Fibroblast of lung (primary cell): ENCODE data around the gene ANKRD24.

Experiments
- CTCF ChIP-seq, 2 donors: IDR thresholded peaks in 1 of 2; conservative IDR thresholded peaks in 1 of 2; 1 replicate in 1 of 2; 2 replicates in 1 of 2; pipeline ENCODE4 v1.5.1; 2011 to 2012; ENCODE audit warnings: low read length in 2 of 2, control low read depth in 1 of 2, inconsistent platforms in 1 of 2, low read depth in 1 of 2, mild to moderate bottlenecking in 1 of 2
- EZH2 ChIP-seq: IDR thresholded peaks from 2 replicates; pipeline ENCODE4 v1.5.1; 2012; ENCODE audit warnings: low read length, control low read depth, mild to moderate bottlenecking; ENCODE audit errors: missing control alignments

- no peak for TF ChIP-seq CTCF (conservative IDR thresholded peaks at IDR 0.05 in 1 of 2, IDR thresholded peaks at IDR 0.05 in 1 of 2; ENCODE audit: low read depth in 1 of 2, low read length in 2 of 2)
- TF ChIP-seq EZH2: no peak
Measured at GRCh38 chr19:4136680-4137088, 45.8 kb upstream of the ANKRD24 start.
